HG03097 (cell line): ENCODE measurements around the gene STRBP.
A peak's percentile ranks its signal among the peaks of the same experiment; 100 is the strongest.
"Not testable (repeated sequence)": the region's sequence is repeated elsewhere in the genome, so short reads cannot be mapped to it uniquely, and the experiment has no call there.

Experiments
- ATAC-seq: cut with Tn5 transposase; IDR thresholded peaks from one replicate; pipeline ENCODE4 v1.9.1; 2021; ENCODE audit not compliant: unreplicated experiment, low FRiP score

The STRBP gene

DNA sequence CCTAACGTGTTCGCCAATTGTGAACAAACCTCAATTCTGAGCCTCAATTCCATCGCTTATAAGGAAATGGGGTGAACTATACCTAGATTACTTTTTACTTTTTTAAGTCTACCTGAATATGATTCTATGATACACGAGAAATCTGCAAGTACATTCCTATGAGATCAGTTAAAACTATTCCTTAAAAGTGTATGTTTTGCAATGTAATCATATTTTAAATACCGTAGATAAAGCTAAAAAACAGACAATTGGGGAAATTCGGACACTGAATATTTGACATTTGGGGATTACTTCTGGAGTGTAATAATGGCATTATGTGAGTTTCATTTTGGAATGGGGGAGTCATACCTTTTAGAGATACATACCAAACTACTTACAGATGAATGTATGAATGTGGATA is 62.3 kb downstream of the STRBP start:
- no peak for ATAC-seq

- no peak for ATAC-seq
Observed at GRCh38 chr9:123201083-123201482, 67.3 kb downstream of the STRBP start.

- not testable (repeated sequence) for ATAC-seq
Observed at GRCh38 chr9:123200469-123200868, 67.9 kb downstream of the STRBP start.

DNA sequence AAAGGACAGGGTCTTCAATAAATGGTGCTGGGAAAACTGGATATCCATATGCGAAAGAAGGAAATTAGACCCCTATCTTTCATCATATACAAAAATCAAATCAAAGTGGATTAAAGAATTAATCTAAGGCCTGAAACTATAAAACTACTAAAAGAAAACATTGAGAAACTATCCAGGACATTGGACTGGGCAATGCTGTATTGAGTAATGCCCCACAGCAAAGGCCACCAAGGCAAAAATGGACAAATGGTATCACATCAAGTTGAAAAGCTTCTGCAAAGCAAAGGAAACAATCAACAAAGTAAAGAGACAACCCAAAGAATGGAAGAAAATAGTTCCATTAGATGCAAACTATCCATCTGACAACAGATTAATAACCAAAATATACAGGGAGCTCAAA is 72.3 kb downstream of the STRBP start:
- no peak for ATAC-seq

- no peak for ATAC-seq
Observed at GRCh38 chr9:123194023-123194422, 74.4 kb downstream of the STRBP start.

GRCh38 chr9:123191680-123192079 is 76.7 kb downstream of the STRBP start:
- no peak for ATAC-seq

- no peak for ATAC-seq
Observed at GRCh38 chr9:123191260-123191659, 77.1 kb downstream of the STRBP start.

GRCh38 chr9:123187131-123187530 is 81.3 kb downstream of the STRBP start:
- ATAC-seq, result no peak

DNA sequence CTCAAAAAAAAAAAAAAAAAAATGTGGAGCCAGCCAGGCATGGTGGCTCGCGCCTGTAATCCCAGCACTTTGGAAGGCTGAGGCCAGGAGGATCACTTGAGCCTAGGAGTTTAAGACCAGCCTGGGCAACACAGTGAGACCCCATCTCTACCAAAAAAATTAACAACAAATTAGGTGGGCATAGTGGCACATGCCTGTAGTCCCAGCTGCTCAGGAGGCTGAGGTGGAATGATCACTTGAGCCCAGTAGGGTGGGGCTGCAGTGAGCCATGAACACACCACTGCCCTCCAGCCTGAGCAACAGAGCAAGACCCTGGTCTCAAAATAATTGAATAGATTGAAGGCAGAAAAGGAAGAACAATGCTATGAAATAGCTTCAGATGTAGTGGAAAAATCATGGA is 82.4 kb downstream of the STRBP start:
- not testable (repeated sequence) for ATAC-seq

DNA sequence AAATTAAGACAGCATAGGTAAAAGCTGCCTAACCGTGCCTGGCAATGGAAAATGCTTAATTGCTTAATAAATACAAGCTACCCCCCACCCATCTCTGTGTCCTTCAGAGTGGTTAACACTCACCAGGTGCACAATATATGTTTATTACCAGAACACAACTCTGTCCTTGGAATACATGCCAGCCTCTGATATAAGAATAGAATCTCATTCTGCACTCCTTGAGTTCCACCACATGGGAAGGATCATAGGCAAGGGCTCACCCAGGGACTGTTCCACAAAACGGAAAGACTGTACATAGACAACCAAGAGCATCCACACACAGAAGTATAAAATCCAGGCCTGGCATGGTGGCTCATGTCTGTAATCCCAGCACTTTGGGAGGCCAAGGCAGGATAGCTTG is 91.4 kb downstream of the STRBP start:
- no peak for ATAC-seq

DNA sequence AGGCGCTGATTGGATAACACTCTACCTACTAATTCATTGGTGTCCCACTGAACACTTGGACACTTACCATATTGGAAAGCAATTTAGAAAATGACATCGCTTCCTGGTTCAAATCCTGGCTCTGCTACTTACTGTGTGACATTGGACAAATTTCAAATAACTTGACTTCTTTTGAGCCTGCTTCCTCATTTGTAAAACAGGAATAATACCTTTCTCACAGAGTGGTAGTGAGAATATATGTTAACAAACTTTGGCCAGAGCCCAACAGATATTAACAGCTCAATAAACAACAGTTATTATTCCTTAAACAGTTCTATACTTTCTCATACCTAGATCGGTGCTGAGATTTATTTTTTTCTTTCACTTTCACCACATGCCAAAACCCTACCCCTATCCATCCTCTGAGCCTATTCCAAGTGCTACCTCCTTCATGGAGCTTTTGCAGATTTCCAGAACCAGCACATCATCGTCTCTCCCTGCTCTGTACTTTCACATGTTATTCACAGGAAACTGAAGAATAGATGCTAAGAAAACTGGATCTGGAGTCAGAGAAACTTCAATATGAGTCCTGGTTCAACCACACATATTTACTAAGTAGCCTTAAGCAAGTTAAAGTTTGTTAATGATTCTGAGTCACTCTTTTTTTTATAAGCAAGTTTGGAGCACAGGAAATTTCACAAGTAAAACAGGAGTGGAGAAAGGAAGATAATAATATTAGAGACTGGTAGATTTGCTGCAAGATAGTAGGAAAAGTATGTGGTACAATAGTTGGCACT is 92.3 kb downstream of the STRBP start:
- no peak for ATAC-seq

GRCh38 chr9:123174887-123175518 is 93.4 kb downstream of the STRBP start:
- peak; percentile 77 for ATAC-seq

DNA sequence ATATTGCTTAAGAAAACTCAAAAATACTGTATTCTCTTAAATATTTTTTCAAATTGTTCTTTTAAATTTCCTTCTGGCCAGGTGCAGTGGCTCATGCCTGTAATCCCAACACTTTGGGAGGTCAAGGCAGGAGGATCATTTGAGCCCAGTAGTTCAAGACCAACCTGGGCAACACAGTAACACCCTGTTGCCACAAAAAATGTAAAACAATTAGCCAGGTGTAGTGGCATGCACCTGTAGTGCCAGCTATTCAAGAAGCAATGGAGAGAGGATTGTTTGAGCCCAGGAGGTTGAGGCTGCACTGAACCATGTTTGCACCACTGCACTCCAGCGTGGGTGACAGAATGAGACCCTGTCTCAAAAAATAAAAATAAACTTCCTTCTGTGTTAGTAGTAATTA is 94.3 kb downstream of the STRBP start:
- peak; percentile 4 for ATAC-seq

DNA sequence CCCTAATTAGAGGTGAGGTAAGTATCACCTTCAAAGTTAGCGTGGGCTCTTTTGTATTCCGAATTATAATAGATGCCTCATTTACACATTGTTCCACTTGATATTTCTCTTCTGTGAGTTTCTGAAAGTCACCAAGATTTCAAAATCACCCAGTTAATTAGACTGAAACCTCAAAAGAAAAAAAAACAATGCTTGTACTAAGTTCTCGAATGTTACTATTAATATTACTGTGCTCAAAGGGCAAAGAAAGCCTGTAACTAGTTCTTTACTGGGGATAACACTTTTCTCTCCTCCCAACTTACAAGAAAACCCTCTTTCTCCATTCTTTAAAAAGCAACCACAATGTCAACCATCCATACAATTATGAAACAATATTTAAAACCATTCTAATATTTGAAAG is 98.5 kb downstream of the STRBP start:
- no peak for ATAC-seq

- no peak for ATAC-seq
Observed at GRCh38 chr9:123168586-123168985, 99.8 kb downstream of the STRBP start.

- no peak for ATAC-seq
Observed at GRCh38 chr9:123167474-123167873, 100.9 kb downstream of the STRBP start.

DNA sequence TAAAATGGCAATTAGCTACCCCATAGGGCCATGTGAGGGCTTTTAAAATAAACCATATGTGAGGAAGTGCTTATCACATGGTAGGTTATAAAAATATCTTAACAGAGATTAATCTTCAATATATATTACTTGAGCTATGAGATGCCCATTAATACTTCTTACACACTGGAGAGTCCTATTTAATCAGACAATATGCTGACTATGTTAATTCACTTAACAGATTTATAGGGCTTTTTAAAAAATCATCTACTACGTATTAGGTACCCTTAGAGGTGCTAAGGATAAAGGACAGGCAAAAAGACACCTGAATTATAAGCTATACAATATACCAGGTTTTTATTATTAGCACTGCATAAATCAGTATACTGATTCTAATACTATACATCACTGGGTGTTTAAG is 102.6 kb downstream of the STRBP start:
- ATAC-seq, result no peak

DNA sequence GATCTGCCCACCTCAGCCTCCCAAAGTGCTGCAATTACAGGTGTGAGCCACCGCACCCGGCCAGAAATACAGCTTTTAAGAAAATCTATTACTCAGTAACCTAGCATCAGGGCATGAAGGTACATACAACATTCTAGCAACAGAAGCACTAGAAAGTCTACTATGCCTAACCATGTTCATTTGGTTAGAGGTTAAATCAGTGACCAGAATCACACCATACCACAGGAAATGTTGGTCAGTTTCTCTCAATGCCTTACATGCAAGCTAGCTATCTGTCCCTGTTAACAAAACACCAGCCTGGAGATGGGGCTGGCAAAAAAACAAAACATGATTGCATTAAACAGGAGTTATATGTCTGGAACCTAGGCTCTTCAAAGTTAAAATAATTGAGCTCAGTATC is 104.1 kb downstream of the STRBP start:
- ATAC-seq, result peak; percentile 90

DNA sequence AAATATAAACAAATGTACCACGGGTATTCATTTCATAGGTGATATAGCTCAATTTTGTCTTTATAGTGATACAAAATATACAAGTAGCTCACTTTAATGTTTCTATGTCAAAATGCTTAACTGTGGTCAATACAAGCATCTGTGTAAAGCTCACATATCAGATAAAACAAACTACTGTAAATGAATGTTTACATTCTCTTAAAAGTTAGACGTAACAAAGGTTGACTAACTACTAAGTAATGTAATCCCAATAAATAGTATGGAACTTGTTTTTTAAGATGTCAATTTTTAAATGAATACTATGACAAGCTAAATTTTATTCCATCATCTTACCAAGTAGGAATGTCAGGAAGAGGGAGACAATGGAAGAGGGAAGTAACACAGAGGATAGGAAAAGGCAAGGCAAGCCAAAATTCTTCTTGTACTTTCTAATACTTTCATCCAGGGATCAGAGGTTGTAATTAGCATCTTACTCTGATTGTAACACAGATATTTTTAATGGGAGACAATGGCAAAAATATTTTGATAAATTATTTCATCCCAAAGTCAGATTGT is 105.5 kb downstream of the STRBP start:
- ATAC-seq, result no peak

DNA sequence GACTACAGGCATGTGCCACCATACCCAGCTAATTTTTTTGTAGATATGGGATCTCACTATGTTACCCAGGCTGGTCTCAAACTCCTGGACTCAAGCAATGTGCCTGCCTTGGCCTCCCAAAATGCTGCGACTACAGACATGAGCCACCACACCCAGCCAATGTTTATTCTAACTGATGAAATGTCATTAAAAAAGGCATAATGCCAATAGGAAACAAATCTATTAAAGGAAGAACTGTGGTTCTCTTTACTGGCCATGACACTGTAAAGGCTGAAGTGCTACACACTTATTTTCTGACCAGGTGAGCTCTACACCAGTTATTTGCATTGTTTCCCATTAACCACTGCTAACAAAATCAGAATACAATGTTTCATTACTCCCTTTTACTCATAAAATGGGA is 106.0 kb downstream of the STRBP start:
- ATAC-seq, result no peak

- ATAC-seq, result no peak
Observed at GRCh38 chr9:123157221-123157620, 111.2 kb downstream of the STRBP start.
